Astrocyte of the hippocampus (primary cell): Measurements from ENCODE around the gene DAB2.

Experiments
- DNase-seq: peaks from one replicate; pipeline ENCODE4 v3.0.0; 2011; ENCODE audit warnings: low read depth, low spot score

Gene DAB2

GRCh38 chr5:39424736-39425637 lies at the start of gene DAB2:
DAB2 (minus strand) TSS chr5:39424980; CDS start chr5:39394320, 30,660 bp downstream.
- DNase-seq = peak; percentile 94

- DNase-seq = peak; percentile 35
Measured at GRCh38 chr5:39473156-39473775, 48.5 kb upstream of the DAB2 start.

- DNase-seq = no peak
Measured at GRCh38 chr5:39471836-39472508, 47.2 kb upstream of the DAB2 start.

GRCh38 chr5:39470811-39471210 lies 46.0 kb upstream of the DAB2 start:
- DNase-seq = no peak

- DNase-seq = no peak
Measured at GRCh38 chr5:39469777-39470415, 45.1 kb upstream of the DAB2 start.

GRCh38 chr5:39469176-39469575 lies 44.4 kb upstream of the DAB2 start:
- no peak for DNase-seq

- DNase-seq = no peak
Measured at GRCh38 chr5:39466846-39467245, 42.1 kb upstream of the DAB2 start.

GRCh38 chr5:39465843-39466242 lies 41.1 kb upstream of the DAB2 start:
- DNase-seq = no peak

GRCh38 chr5:39465097-39465496 lies 40.3 kb upstream of the DAB2 start:
- DNase-seq = no peak

- no peak for DNase-seq
Measured at GRCh38 chr5:39464088-39464487, 39.3 kb upstream of the DAB2 start.

GRCh38 chr5:39462211-39462610 lies 37.4 kb upstream of the DAB2 start:
- DNase-seq = no peak

GRCh38 chr5:39461007-39461682 lies 36.4 kb upstream of the DAB2 start:
- no peak for DNase-seq

GRCh38 chr5:39459907-39460306 lies 35.1 kb upstream of the DAB2 start:
- no peak for DNase-seq

GRCh38 chr5:39459071-39459470 lies 34.3 kb upstream of the DAB2 start:
- no peak for DNase-seq

- no peak for DNase-seq
Measured at GRCh38 chr5:39455645-39456044, 30.9 kb upstream of the DAB2 start.

- DNase-seq = no peak
Measured at GRCh38 chr5:39453606-39454005, 28.8 kb upstream of the DAB2 start.

GRCh38 chr5:39452846-39453245 lies 28.1 kb upstream of the DAB2 start:
- peak; percentile 24 for DNase-seq

- DNase-seq = no peak
Measured at GRCh38 chr5:39451276-39451941, 26.6 kb upstream of the DAB2 start.

GRCh38 chr5:39450487-39450886 lies 25.7 kb upstream of the DAB2 start:
- DNase-seq = no peak

- no peak for DNase-seq
Measured at GRCh38 chr5:39449591-39449990, 24.8 kb upstream of the DAB2 start.
